Natural killer cell treated with Interleukin-12 subunit alpha and Interleukin-12 subunit beta and Interleukin-15 and Interleukin-18, amount 100 ng/mL, for 72 hours (primary cell): ENCODE measurements around the gene PSG1. TPM values are rescaled to one million over a fixed set of nuclear protein-coding genes. Genes with fewer than 3 reads are reported as not detected.
"Not testable (repeated sequence)": the region's sequence is repeated elsewhere in the genome, so short reads cannot be mapped to it uniquely, and the experiment has no call there.

Experiments
- ATAC-seq, 2 donors: fragments of 150-1000 bp; cut with Tn5 transposase in 1 of 2; sonication (Bioruptor Pico), chemical (Tn5 transposase) in 1 of 2; 2 replicates each; pipeline ENCODE4 v1.10.0; 2021
- DNase-seq: peaks from one replicate; pipeline ENCODE4 v3.0.0; 2022; ENCODE audit warnings: low spot score
- H3K27ac Mint-ChIP-seq, 2 donors: 1 replicate in 1 of 2; 2 replicates in 1 of 2; pipeline ENCODE4 v1.8.0; 2022; ENCODE audit warnings: mixed read lengths in 2 of 2, mild to moderate bottlenecking in 1 of 2, moderate library complexity in 1 of 2
- H3K27me3 Mint-ChIP-seq, 2 donors: 1 replicate in 1 of 2; 2 replicates in 1 of 2; pipeline ENCODE4 v1.8.0; 2022; ENCODE audit warnings: mixed read lengths in 2 of 2
- H3K36me3 Mint-ChIP-seq: one replicate; pipeline ENCODE4 v1.8.0; 2022; ENCODE audit warnings: mixed read lengths
- H3K4me1 Mint-ChIP-seq, 2 donors: 1 replicate in 1 of 2; 2 replicates in 1 of 2; pipeline ENCODE4 v1.8.0; 2022; ENCODE audit warnings: low read depth in 2 of 2, mixed read lengths in 2 of 2, mild to moderate bottlenecking in 1 of 2
- H3K4me3 Mint-ChIP-seq: one replicate; pipeline ENCODE4 v1.8.0; 2022; ENCODE audit warnings: mixed read lengths
- H3K9me3 Mint-ChIP-seq: 2 replicates; pipeline ENCODE4 v1.8.0; 2022; ENCODE audit warnings: mixed read lengths
- total RNA-seq, 2 donors: library from RNA; stranded (reverse); gene quantifications; one replicate each; pipeline ENCODE4 v1.2.3, GENCODE V29; 2022

The PSG1 gene
- total RNA-seq, 2 donors from 2014 or later, result not detected

- H3K9me3 Mint-ChIP-seq, H3K36me3 Mint-ChIP-seq, H3K4me3 Mint-ChIP-seq, H3K27ac Mint-ChIP-seq, DNase-seq, H3K4me1 Mint-ChIP-seq, ATAC-seq: not testable (repeated sequence)
- H3K27me3 Mint-ChIP-seq, result peaks cover 33 to 51% of the 10 kb centered on the region in 2 donors
These were observed 21.0 kb upstream of the PSG1 start for GRCh38 chr19:42900561-42900960.

DNA sequence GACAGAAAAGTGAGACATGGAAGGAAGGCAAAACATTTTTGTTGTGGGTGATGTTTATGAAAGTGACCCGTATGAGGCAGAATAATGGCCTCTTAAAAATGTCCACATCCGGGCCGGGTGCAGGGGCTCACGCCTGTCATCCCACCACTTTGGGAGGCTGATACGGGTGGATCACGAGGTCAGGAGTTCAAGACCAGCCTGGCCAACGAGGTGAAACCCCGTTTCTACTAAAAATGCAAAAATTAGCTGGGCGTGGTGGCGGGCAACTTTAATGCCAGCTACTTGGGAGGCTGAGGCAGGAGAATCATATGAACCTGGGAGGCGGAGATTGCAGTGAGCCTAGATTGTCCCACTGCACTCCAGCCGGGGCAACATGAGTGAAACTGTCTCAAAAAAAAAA, 20.2 kb upstream of the PSG1 start:
- not testable (repeated sequence) for H3K4me1 Mint-ChIP-seq, DNase-seq, H3K27ac Mint-ChIP-seq, ATAC-seq, H3K36me3 Mint-ChIP-seq, H3K9me3 Mint-ChIP-seq, H3K4me3 Mint-ChIP-seq
- peaks cover 30 to 45% of the 10 kb centered on the region in 2 donors for H3K27me3 Mint-ChIP-seq

DNA sequence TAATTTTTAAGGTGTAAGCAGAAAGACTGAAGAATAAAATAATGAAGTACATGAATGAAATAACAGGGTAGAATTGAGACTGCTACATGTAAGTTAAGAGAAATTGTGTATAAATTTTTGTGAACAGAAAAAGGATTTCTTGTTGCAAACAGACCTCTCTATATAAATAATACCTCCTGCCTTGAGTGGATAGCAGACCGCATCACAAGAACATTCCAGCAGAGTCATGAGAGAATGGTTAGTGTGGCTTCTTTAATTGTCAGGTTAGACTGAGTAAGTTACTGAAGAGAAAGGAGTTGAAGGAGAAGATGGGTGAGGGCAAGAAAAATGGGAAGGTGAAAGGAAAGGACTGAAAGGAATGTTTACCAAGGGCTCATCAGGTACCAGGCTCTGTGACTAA, 19.6 kb upstream of the PSG1 start:
- not testable (repeated sequence) for DNase-seq, H3K27ac Mint-ChIP-seq, H3K4me1 Mint-ChIP-seq, H3K9me3 Mint-ChIP-seq, ATAC-seq, H3K4me3 Mint-ChIP-seq, H3K36me3 Mint-ChIP-seq
- peaks cover 30 to 43% of the 10 kb centered on the region in 2 donors for H3K27me3 Mint-ChIP-seq

GRCh38 chr19:42898656-42899055, 19.1 kb upstream of the PSG1 start:
- peaks cover 30 to 43% of the 10 kb centered on the region in 2 donors for H3K27me3 Mint-ChIP-seq
- H3K4me1 Mint-ChIP-seq, result not testable (repeated sequence)

DNA sequence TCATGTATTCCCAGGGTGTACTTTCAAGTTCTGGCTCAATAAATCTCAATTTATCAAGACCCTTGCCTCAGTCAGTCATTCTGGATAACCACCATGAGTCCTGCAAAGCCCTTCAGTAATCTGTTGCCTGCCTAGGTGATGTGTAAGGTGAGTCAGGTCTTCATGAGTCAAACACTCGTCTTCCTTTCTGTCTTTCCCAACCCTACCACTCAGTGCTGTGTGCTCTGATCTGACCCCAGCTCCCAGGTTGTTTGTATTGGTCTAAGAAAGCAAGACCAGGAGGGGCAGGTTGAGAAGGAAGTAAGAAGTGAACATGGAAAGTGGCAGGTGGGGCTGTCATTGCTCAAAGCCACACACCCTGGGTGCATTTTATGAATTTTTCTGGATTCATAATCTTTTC, 18.2 kb upstream of the PSG1 start:
- ATAC-seq, H3K36me3 Mint-ChIP-seq, H3K4me1 Mint-ChIP-seq, DNase-seq, H3K9me3 Mint-ChIP-seq, H3K27ac Mint-ChIP-seq, H3K4me3 Mint-ChIP-seq: not testable (repeated sequence)
- peaks cover 25 to 35% of the 10 kb centered on the region in 2 donors for H3K27me3 Mint-ChIP-seq

More at GRCh38 chr19:42898656-42899055, 19.1 kb upstream of the PSG1 start:
- not testable (repeated sequence) for H3K36me3 Mint-ChIP-seq, DNase-seq, ATAC-seq, H3K9me3 Mint-ChIP-seq, H3K4me3 Mint-ChIP-seq, H3K27ac Mint-ChIP-seq

GRCh38 chr19:42890446-42890845, 10.9 kb upstream of the PSG1 start:
- Mint-ChIP-seq H3K27me3 (peaks cover 10 to 15% of the 10 kb centered on the region in 2 donors), H3K9me3 (peaks cover 11% of the 10 kb centered on the region)
- not testable (repeated sequence) for H3K36me3 Mint-ChIP-seq, ATAC-seq, H3K4me3 Mint-ChIP-seq, H3K27ac Mint-ChIP-seq, H3K4me1 Mint-ChIP-seq, DNase-seq

- H3K36me3 Mint-ChIP-seq, result not testable (repeated sequence)
These were observed 8.4 kb upstream of the PSG1 start for GRCh38 chr19:42887876-42888445.

GRCh38 chr19:42882730-42883129, 3.2 kb upstream of the PSG1 start:
- not testable (repeated sequence) for H3K4me1 Mint-ChIP-seq, ATAC-seq, H3K27ac Mint-ChIP-seq, H3K9me3 Mint-ChIP-seq, H3K36me3 Mint-ChIP-seq, H3K4me3 Mint-ChIP-seq, DNase-seq
- peaks cover 28 to 29% of the 10 kb centered on the region in 2 donors for H3K27me3 Mint-ChIP-seq

More at GRCh38 chr19:42887876-42888445, 8.4 kb upstream of the PSG1 start:
- H3K4me1 Mint-ChIP-seq, H3K27ac Mint-ChIP-seq, ATAC-seq, DNase-seq, H3K4me3 Mint-ChIP-seq: not testable (repeated sequence)
- Mint-ChIP-seq H3K9me3 (peaks cover 11% of the 10 kb centered on the region), H3K27me3 (peaks cover 23 to 28% of the 10 kb centered on the region in 2 donors)

GRCh38 chr19:42882010-42882409, 2.5 kb upstream of the PSG1 start:
- H3K4me3 Mint-ChIP-seq, H3K9me3 Mint-ChIP-seq, DNase-seq, H3K27ac Mint-ChIP-seq, H3K36me3 Mint-ChIP-seq, H3K4me1 Mint-ChIP-seq, ATAC-seq: not testable (repeated sequence)
- peaks cover 27 to 28% of the 10 kb centered on the region in 2 donors for H3K27me3 Mint-ChIP-seq

GRCh38 chr19:42881279-42881678, 1.8 kb upstream of the PSG1 start:
- DNase-seq, H3K4me3 Mint-ChIP-seq: not testable (repeated sequence)
- peaks cover 26% of the 10 kb centered on the region in 2 donors for H3K27me3 Mint-ChIP-seq

GRCh38 chr19:42880621-42881020, 1.1 kb upstream of the PSG1 start:
- H3K4me1 Mint-ChIP-seq, H3K4me3 Mint-ChIP-seq, DNase-seq, ATAC-seq, H3K9me3 Mint-ChIP-seq, H3K36me3 Mint-ChIP-seq, H3K27ac Mint-ChIP-seq: not testable (repeated sequence)
- H3K27me3 Mint-ChIP-seq, result peaks cover 19 to 23% of the 10 kb centered on the region in 2 donors

More at GRCh38 chr19:42881279-42881678, 1.8 kb upstream of the PSG1 start:
- not testable (repeated sequence) for H3K4me1 Mint-ChIP-seq, H3K36me3 Mint-ChIP-seq, ATAC-seq, H3K27ac Mint-ChIP-seq, H3K9me3 Mint-ChIP-seq

DNA sequence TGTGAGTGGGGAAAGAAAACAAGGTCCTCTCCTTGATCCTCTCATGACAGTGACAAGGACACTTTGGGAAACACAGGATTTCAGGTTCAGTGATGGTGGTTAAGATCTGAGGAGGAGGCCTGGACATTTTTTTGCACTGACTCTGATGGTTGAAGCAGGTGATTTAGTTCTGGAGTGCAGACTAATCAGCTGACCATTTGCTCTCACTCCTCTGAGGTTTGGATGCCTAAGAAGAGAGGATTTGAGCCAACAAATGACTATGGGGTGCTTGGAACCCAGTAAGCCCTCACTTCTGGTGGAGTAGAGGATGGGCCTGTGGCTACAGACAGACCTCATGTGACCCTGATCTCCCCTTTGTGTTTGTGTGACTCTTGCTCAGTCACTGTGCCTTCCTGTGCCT, 2.9 kb downstream of the PSG1 start:
- not testable (repeated sequence) for H3K9me3 Mint-ChIP-seq, H3K36me3 Mint-ChIP-seq, H3K4me3 Mint-ChIP-seq, H3K27ac Mint-ChIP-seq, H3K4me1 Mint-ChIP-seq, ATAC-seq, DNase-seq
- peaks cover 0 to 14% of the 10 kb centered on the region in 2 donors for H3K27me3 Mint-ChIP-seq

DNA sequence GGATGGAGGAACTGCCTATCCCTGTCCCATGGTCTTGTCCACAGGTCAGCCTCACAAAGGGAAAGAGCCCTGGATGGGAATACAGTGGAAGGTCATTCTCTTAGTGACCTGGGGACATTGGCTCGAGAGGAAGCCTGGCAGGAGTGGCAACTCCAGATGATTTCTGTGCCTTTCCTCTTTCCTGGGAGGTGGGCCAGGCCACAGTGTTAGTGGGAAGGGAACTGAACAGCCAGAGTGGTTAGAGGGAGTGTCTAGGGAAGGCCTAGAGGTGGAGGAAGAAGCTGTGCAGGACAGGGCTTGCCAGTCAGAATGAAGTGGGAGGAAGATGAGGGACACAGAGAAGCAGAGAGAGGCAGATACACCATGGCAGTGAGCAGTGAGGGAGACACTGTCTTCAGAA, 3.6 kb downstream of the PSG1 start:
- peaks cover 0 to 15% of the 10 kb centered on the region in 2 donors for H3K27me3 Mint-ChIP-seq
- H3K27ac Mint-ChIP-seq, DNase-seq, H3K4me1 Mint-ChIP-seq, H3K9me3 Mint-ChIP-seq, H3K4me3 Mint-ChIP-seq, ATAC-seq, H3K36me3 Mint-ChIP-seq: not testable (repeated sequence)

DNA sequence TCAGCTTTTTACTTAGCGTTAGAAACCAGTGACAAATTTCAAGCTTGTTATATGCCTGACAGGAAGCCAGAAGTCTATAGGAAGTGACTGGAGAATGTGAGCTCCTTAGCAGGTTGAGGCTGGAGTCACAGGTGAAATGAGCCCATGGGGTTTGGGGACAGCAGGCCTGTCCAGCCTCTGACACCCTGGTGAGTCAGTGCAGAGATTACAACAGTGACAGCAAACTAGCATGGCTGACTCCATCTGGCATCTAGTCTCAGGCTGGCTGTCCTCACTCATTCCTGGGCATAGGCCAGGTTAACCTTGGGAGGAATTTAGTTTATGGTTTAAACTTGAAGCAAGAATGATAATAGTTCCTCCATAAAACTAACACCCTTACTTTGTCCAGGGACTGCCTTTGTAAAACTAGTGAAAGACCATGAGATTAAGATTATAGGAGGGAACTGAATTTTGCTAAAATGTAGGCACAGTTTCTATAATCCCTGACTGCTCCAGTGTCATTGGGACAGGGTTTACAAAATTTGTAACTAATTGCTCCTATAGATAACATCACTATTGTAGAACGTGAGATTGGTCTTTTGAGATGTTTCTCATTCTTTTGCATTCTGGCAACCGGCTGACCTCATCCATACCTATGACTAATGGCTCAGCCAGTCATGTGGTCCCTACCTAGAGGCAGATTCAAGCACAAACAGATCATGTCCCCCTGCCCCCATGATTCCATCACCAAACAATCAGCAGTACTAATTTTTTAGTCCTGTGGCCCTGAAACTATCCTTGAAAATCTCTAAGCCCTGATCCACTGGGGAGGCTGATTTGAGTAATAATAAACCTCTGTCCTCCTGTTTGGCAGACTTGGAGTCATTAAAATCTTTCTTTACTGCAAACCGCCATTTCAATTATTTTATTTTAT, 4.4 kb downstream of the PSG1 start:
- not testable (repeated sequence) for DNase-seq, H3K4me1 Mint-ChIP-seq, H3K4me3 Mint-ChIP-seq, H3K27ac Mint-ChIP-seq, ATAC-seq, H3K9me3 Mint-ChIP-seq, H3K36me3 Mint-ChIP-seq
- H3K27me3 Mint-ChIP-seq, result peaks cover 0 to 11% of the 10 kb centered on the region in 2 donors
